GM12878 (cell line): ENCODE results near the gene TIGD1. TPM values are rescaled to one million over a fixed set of nuclear protein-coding genes. Genes with fewer than 3 reads are reported as not detected.

Experiments used
- ATAC-seq: fragments of 200-7000 bp; cut with Tn5 transposase; 3 replicates; pipeline ENCODE4 v1.9.1; 2020; ENCODE audit warnings: mild to moderate bottlenecking, moderate library complexity
- BruUV-seq: library from RNA; stranded (reverse); fragments of 400-500 nt; replicated peaks from 2 replicates; lab custom pipeline; 2021; lab: Mats Ljungman, UMichigan
- CTCF ChIA-PET: fragments of 300-600 bp; sonication (Branson Sonifier 250); formaldehyde crosslinking; extraction: SDS; loops from one replicate; lab custom pipeline; 2021; ENCODE audit warnings: inconsistent platforms; lab: Yijun Ruan, JAX
- POLR2A ChIA-PET: fragments of 350-600 bp; formaldehyde crosslinking; extraction: SDS; loops from one replicate; lab custom pipeline; 2021; ENCODE audit warnings: inconsistent platforms; lab: Charles Lee
- RAD21 ChIA-PET: fragments of 300-600 bp; sonication (Branson Sonifier 250); formaldehyde crosslinking; loops from one replicate; lab custom pipeline; 2023; ENCODE audit warnings: antibody characterized with exemption; ENCODE audit not compliant: unreplicated experiment; lab: Charles Lee
- SMC1A ChIA-PET: fragments of 300-600 bp; sonication (Branson Sonifier 250); formaldehyde crosslinking; loops from one replicate; lab custom pipeline; 2023; ENCODE audit not compliant: unreplicated experiment, uncharacterized antibody; lab: Charles Lee
- DNase-seq: peaks from one replicate; pipeline ENCODE4 v3.0.0-alpha.2; 2011; ENCODE audit warnings: low read depth, low spot score
- FAIRE-seq: peaks from 3 replicates; lab custom pipeline; 2011; peaks lifted over from hg19 to GRCh38; lab: Jason Lieb, UNC
- H2AFZ ChIP-seq: 2 replicates; pipeline ENCODE4 v1.6.0; 2011; ENCODE audit warnings: low read depth, low read length, control low read depth; ENCODE audit not compliant: control insufficient read depth
- H3K27ac ChIP-seq: 2 replicates; pipeline ENCODE4 v1.5.1; 2011; ENCODE audit warnings: control low read depth; ENCODE audit not compliant: control insufficient read depth, insufficient read depth
- H3K27me3 ChIP-seq, 2 experiments: replicated peaks in 1 of 2; 2 replicates each; pipeline versions ENCODE4 v1.6.0 to v1.6.1; 2011; ENCODE audit warnings: low read length in 1 of 2; ENCODE audit not compliant: control insufficient read depth in 2 of 2, insufficient read depth in 2 of 2
- H3K36me3 ChIP-seq, 2 experiments: 2 replicates each; pipeline ENCODE4 v1.5.1; 2011; ENCODE audit warnings: low read length in 1 of 2; ENCODE audit not compliant: control insufficient read depth in 2 of 2, insufficient read depth in 2 of 2
- H3K4me1 ChIP-seq: 2 replicates; pipeline ENCODE4 v1.6.1; 2011; ENCODE audit warnings: mild to moderate bottlenecking, low read length, moderate library complexity, mixed read lengths; ENCODE audit not compliant: control insufficient read depth, insufficient read depth
- H3K4me2 ChIP-seq: 2 replicates; pipeline ENCODE4 v1.6.0; 2011; ENCODE audit warnings: control low read depth; ENCODE audit not compliant: control insufficient read depth, insufficient read depth
- H3K4me3 ChIP-seq: fragments of 200-600 bp; sonication (generic); 2 replicates; pipeline ENCODE4 v1.5.1; 2016
- H3K79me2 ChIP-seq: 2 replicates; pipeline ENCODE4 v1.6.0; 2011; ENCODE audit warnings: low read length; ENCODE audit not compliant: control insufficient read depth, insufficient read depth
- H3K9ac ChIP-seq: 2 replicates; pipeline ENCODE4 v1.8.0; 2011; ENCODE audit warnings: low read length, control low read depth, mixed read lengths; ENCODE audit not compliant: control insufficient read depth, insufficient read depth
- H3K9me3 ChIP-seq: replicated peaks from 3 replicates; pipeline ENCODE4 v1.5.1; 2011; ENCODE audit warnings: mild to moderate bottlenecking, low read length; ENCODE audit not compliant: control insufficient read depth, insufficient read depth
- H4K20me1 ChIP-seq: 2 replicates; pipeline ENCODE4 v1.6.0; 2011; ENCODE audit not compliant: control insufficient read depth, insufficient read depth
- BCLAF1 ChIP-seq: fragments of 450-650 bp; IDR thresholded peaks from 2 replicates; pipeline ENCODE4 v1.6.1; 2017; ENCODE audit warnings: antibody characterized with exemption, mild to moderate bottlenecking, moderate library complexity
- CREM ChIP-seq: IDR thresholded peaks from 2 replicates; pipeline ENCODE4 v1.6.1; 2014; ENCODE audit warnings: antibody characterized with exemption, low read depth
- NFYB ChIP-seq: IDR thresholded peaks from 2 replicates; pipeline ENCODE4 v1.6.1; 2011; ENCODE audit warnings: low read depth, mild to moderate bottlenecking, low read length, improper control_type of control experiment, moderate library complexity; ENCODE audit not compliant: insufficient read depth
- REST ChIP-seq: IDR thresholded peaks from 2 replicates; pipeline ENCODE4 v1.6.1; 2012; ENCODE audit warnings: mild to moderate bottlenecking, low read depth, low read length
- SIN3A ChIP-seq: IDR thresholded peaks from 2 replicates; pipeline ENCODE4 v1.6.1; 2012; ENCODE audit warnings: low read depth, low read length, improper control_type of control experiment
- WGBS: methylation state at CpG from one replicate; pipeline ENCODE4 v1.1.6; 2016; ENCODE audit warnings: low lambda C conversion rate; ENCODE audit not compliant: insufficient replicate concordance, insufficient coverage; ENCODE audit errors: missing lambda C conversion rate; 5-methylcytosine and 5-hydroxymethylcytosine counted together
- in situ Hi-C: fragments of 300-500 bp; cut with MboI; formaldehyde crosslinking; loops from 9 replicates; pipeline ENCODE4 v1.14.3; 2018; ENCODE audit warnings: mixed read lengths
- intact Hi-C: fragments of 100-400 bp; cut with micrococcal nuclease; formaldehyde crosslinking; loops from one replicate; pipeline ENCODE4 v1.14.2; 2022; ENCODE audit not compliant: unreplicated experiment
- polyA plus RNA-seq, 11 experiments: library from polyadenylated mRNA; depleted of rRNA in 4 of 11; unstranded in 6 of 11; stranded (reverse) in 5 of 11; fragments of >200 nt; fragmentation: Nextera tagmentation in 4 of 11; fragmentation: Illumina TruSeq in 1 of 11; extraction: Ambion mirVana in 4 of 11; extraction: Trizol in 1 of 11; gene quantifications; 1 replicate in 1 of 11; 2 replicates in 10 of 11; pipeline versions ENCODE4 v1.2.1 to v1.2.3, GENCODE V29; 2011 to 2016; ENCODE audit warnings: inconsistent platforms in 2 of 11, missing spikeins in 2 of 11, low read depth in 1 of 11
- total RNA-seq, 4 experiments: library from RNA; depleted of rRNA in 3 of 4; stranded (reverse); fragments of >200 nt in 3 of 4; fragmentation: Illumina TruSeq in 1 of 4; extraction: Trizol in 1 of 4; gene quantifications; 2 replicates each; pipeline versions ENCODE4 v1.2.1 to v1.2.3, GENCODE V29; 2013 to 2021

Gene TIGD1
- total and polyA plus RNA-seq, 10 of the 15 experiments (the other 5 are each of a cell fraction or from before 2014, with no cell fraction given) = 1.4 to 8.4 (median 5.6) TPM

DNA sequence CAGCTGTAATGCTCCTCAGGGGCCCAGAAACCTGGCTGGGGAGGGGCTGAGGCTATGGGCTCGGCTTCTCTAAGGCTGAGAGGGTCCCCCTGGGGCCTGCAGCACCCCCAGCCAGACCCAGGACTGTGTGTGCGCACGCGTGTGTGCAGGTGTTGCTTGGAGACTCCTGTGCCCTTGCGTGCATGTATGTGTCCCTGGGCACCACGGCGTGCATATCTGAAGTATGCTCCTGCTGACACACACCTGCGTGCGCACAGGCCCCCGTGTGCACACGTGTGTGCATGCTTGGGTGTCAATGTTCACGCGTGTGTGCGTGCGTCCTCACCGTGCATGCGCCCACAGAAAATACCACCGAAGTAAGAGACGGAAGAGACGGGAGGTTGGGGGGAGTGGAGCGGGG lies 47.8 kb downstream of the TIGD1 start:
- no TSS peak for BruUV-seq
- H3K9ac ChIP-seq = no peak overlapping the region
- H3K36me3 ChIP-seq = no peaks in the 10 kb centered on the region
- in situ Hi-C loops = no loop called here
- ChIA-PET CTCF (no interaction called here), SMC1A (no interaction called here), POLR2A (no interaction called here), RAD21 (no interaction called here)
- FAIRE-seq = no peak
- H3K9me3 ChIP-seq = no peaks in the 10 kb centered on the region
- intact Hi-C loops = no loop called here
- no peak overlapping the region for H3K27ac ChIP-seq
- no peak for DNase-seq
- no peaks in the 10 kb centered on the region for H3K79me2 ChIP-seq
- WGBS = 9% methylated on average over 17 of the region's 21 CpGs
- TF ChIP-seq REST = no peak
- TF ChIP-seq SIN3A = no peak
- no peak for TF ChIP-seq BCLAF1
- TF ChIP-seq CREM = no peak
- no peak for TF ChIP-seq NFYB
- H3K4me3 ChIP-seq = no peak overlapping the region
- no peak overlapping the region for H3K4me2 ChIP-seq
- H4K20me1 ChIP-seq = no peaks in the 10 kb centered on the region
- no peak overlapping the region for H2AFZ ChIP-seq
- no peak for ATAC-seq
- no peaks in the 10 kb centered on the region for H3K4me1 ChIP-seq
- peaks cover 5 to 12% of the 10 kb centered on the region in 2 experiments for H3K27me3 ChIP-seq
